ENCODE results near the gene SCYL1.
"Not testable (repeated sequence)": the region's sequence is repeated elsewhere in the genome, so short reads cannot be mapped to it uniquely, and the experiment has no call there.

SCYL1 gene

DNA sequence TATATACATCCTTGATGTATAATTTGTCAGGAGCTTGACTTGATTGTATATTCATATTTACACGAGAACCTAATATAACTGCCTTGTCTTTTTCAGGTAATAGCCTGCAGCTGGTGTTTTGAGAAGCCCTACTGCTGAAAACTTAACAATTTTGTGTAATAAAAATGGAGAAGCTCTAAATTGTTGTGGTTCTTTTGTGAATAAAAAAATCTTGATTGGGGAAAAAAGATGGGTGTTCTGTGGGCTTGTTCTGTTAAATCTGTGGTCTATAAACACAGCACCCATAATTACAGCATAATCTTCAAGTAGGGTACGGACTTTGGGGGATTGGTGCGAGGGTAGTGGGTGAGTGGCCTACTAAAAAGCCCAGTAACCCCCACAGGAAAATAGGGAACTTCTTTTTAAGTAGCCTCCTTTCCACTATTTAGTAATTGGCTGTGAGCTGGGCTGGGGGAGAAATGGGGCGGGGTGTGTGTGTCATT lies 18.6 kb upstream of the SCYL1 start:
- peak; percentile 70 for DNase-seq

- no peak for DNase-seq
Measured at GRCh38 chr11:65506772-65507505, 17.9 kb upstream of the SCYL1 start.

DNA sequence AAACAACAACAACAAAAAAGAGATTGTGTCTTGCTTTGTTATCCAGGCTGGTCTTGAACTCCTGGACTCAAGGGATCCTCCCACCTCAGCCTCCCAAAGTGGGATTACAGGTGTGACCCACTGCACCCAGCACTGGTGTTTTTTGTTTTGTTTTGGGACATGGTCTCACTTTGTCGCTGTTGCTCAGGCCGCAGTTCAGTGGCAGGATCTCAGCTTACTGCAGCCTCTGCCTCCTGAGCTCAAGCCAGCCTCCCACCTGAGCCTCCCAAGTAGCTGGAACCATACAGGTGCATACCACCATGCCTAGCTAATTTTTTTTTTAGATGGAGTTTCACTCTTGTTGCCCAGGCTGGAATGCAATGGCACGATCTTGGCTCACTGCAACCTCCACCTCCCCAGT lies 12.6 kb upstream of the SCYL1 start:
- not testable (repeated sequence) for DNase-seq

GRCh38 chr11:65516135-65516968 lies 8.5 kb upstream of the SCYL1 start:
- DNase-seq, result no peak

DNA sequence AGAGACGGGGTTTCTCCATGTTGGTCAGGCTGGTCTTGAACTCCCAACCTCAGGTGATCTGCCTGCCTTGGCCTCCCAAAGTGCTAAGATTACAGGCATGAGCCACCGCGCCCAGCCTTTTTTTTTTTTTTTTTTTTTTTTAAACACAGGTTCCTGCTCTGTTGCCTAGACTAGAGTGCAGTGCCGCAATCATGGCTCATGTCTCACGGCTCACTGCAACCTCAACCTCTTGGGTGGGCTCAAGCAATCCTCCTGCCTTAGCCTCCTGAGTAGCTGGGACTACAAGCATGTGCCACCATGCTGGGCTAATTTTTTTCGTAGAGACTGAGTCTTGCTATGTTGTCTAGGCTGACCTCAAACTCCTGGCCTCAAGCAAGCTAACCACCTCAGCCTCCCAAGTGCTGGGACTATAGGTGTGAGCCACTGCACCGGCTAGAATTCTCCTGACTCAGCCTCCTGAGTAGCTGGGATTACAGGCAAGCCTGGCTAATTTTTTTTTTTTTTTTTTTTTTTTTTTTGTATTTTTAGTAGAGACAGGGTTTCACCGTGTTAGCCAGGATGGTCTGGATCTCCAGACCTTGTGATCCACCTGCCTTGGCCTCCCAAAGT lies 5.8 kb upstream of the SCYL1 start:
- not testable (repeated sequence) for DNase-seq

- DNase-seq, result not testable (repeated sequence)
Measured at GRCh38 chr11:65521777-65522521, 2.9 kb upstream of the SCYL1 start.

- peak; percentile 33 for DNase-seq
Measured at GRCh38 chr11:65522718-65523630, 1.9 kb upstream of the SCYL1 start.

DNA sequence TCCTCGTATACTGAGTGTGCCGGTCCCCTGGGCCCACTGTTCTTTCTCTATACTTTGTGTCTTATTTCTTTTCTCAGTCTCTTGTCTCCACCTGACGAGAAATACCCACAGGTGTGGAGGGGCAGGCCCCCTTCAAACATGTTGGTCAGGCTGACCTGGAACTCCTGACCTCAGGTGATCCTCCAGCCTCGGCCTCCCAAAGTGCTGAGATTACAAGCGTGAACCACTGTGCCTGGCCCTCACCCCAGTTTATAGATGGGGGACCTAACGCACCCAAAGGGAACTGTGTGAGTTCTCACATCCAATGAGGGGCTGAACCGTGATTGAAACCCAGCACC lies 1.3 kb upstream of the SCYL1 start:
- not testable (repeated sequence) for DNase-seq

DNA sequence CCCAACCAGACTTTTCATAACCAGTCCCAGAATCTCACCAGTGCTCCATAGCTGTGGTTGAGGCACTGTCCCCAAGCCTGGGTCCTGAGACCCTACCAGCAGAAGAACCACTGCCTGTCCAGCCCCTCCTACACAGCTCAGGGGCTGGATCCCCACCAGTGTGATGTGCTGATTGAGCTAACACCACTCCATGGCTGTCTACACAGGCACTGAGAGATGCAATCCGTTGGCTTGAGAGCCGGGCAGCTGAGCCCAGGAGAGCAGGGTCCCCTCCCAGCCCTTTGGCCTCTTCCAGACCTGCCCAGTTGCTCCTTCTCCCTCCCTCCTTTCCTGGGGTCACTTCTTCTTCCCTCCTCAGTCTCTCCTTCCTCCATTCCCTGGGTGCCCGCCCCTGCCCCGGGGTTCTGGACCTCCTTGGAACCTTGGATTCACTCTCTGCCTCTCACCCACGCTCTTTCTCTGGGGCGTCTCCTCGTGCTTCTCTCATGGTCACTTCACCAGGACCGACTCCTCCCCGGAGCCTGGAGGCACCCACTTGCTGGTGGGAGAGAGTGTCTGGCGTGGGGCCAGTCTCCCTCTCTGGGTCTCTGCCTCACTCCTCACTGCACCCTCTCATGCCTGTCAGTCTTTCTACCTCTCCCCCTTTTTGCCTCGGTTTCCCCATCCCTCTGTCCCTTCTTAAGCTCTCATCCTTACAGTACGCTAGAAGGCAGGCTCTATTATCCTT lies 706 bp upstream of the SCYL1 start:
- no peak for DNase-seq

DNA sequence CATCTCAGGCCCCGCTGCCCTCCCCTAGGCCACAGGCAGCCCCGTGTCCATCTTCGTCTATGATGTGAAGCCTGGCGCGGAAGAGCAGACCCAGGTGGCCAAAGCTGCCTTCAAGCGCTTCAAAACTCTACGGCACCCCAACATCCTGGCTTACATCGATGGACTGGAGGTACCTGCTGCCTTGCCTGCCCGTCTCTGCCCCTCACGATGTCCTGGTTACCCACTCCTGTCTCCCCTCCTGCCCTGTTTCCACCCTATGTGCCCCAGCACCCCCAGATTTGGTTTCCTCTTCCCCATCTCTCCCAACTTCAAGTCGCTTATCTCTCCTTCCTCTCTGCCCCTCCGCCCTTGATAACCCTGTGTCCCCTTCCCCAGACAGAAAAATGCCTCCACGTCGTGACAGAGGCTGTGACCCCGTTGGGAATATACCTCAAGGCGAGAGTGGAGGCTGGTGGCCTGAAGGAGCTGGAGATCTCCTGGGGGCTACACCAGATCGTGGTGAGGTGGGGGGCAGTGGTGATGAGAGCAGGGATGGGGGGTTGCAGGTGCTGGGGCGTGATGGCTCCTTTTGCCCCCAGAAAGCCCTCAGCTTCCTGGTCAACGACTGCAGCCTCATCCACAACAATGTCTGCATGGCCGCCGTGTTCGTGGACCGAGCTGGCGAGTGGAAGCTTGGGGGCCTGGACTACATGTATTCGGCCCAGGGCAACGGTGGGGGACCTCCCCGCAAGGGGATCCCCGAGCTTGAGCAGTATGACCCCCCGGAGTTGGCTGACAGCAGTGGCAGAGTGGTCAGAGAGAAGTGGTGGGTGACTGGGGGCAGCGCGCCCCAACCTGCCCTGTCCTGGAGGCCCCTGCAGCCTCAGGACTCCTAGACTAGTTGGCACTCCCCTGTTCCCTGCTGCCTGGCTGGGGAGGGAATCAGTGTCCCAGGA lies 930 bp downstream of the SCYL1 start:
- DNase-seq, result no peak

- no peak for DNase-seq
Measured at GRCh38 chr11:65526744-65527143, 1.9 kb downstream of the SCYL1 start.

DNA sequence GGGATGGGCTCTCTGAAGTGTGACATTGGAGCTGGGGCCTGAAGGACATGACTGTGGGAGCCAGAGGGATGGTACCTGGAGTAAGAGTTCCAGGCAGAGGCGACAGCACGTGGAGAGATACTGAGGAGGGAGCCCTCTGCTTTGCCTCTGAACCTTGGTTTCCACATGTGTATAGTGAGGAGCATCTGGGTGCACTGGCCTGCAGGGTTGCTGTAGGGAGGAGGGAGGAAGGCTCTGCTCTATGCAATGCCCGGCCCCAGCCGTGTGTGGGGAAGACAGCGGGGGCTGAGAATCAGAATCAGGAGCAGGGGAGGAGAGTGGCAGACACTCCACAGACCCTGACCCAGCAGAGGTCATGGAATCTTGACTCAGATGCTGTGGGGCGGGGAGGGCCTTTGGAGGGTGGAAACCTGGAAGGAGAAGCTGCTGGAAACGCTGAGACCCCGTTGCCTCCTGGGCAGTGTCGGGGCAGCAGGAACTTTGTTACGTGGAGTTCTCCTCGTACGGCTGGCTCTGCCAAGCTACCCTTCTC lies 4.0 kb downstream of the SCYL1 start:
- DNase-seq, result no peak

GRCh38 chr11:65529475-65530156 lies 4.7 kb downstream of the SCYL1 start:
- DNase-seq, result no peak

GRCh38 chr11:65530157-65530496 lies 5.2 kb downstream of the SCYL1 start:
- no peak for DNase-seq

- no peak for DNase-seq
Measured at GRCh38 chr11:65532388-65533064, 7.6 kb downstream of the SCYL1 start.

DNA sequence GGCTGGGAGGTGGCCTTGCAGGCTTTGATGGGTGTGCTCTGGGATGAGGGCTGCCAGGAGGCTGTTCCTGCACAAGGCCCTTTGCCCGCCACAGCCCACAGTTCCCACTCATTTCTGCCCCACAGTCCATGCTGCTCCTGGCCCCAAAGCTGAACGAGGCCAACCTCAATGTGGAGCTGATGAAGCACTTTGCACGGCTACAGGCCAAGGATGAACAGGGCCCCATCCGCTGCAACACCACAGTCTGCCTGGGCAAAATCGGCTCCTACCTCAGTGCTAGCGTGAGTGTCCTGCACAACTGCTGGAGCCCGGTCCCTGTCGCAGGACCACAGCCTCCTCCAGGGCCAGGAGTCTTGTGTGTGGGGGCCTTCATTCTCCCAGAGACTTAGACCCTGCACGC lies 10.2 kb downstream of the SCYL1 start:
- DNase-seq, result no peak

- DNase-seq, result no peak
Measured at GRCh38 chr11:65536412-65537295, 11.8 kb downstream of the SCYL1 start.

DNA sequence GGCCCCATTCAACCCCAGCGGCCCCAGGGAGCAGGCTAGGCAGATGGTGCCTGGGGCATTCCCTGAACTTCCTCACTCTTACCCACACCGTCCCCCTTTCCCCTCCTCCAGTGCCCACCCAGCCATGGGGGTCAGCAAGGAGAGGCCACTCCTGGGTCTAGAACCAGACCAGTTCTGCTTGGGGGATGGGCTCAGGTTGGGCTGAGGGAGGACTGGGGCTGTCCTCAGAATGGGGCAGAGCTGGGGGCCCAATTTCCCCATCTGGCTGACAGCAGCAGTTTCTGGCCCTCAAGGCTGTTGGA lies 12.4 kb downstream of the SCYL1 start:
- no peak for DNase-seq

All from inflammatory macrophage treated with lipopolysaccharide for 4 hours (primary cell).